Stimulated activated CD8-positive, alpha-beta memory T cell treated with anti-CD3 and anti-CD28 coated beads, Interleukin-7, amount 100 ng/mL, for 4 hours (primary cell): ENCODE results near the gene DYSF.

Experiments used
- DNase-seq, 2 donors: peaks; one replicate each; pipeline ENCODE4 v3.0.0-alpha.2; 2020; ENCODE audit warnings: low read depth in 2 of 2

The DYSF gene

DNA sequence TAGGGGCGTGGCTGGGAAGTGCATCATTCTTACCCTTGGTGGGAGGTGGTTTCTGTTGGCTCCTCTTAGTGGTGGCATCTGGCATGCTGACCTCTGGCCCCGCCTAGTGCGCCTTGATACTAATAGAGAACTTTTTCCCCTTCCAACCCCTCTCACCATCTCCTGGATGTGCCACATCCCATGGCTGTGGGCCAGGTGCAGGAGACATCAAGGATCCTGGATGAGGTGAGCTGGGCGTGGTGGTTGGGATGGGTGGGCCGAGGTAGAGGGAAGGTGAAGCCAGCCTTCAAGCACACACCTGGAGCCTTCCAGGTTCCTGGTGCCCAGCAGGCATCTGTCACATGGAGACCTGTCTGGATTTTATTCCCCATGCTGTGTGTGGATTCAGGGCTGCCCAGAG lies 149.2 kb downstream of the DYSF start:
- no peak for DNase-seq

DNA sequence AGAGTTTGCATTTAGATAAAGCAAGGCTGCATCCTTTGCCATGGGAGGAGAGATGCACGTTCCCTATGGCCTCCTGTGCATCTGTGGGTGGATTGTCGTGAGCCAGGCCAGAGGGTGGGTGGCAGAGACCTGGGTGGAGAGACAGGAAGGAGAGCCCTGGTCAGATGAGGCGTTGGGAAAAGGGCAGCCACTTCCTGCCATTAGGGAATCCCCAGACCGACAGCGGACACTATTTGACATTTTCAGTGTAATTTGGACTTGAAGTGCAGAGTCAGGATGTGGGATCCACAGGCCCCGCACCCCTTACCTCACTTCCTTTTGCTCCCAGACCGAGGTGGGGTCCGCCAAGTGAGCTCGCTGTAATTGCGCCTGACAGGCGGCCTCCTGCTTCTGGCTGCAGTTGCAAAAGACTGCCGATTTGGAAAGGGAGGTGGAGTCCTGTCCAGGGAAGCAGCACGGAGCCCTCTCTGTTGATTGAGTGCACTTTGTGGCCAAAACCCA lies 150.0 kb downstream of the DYSF start:
- DNase-seq, result no peak

DNA sequence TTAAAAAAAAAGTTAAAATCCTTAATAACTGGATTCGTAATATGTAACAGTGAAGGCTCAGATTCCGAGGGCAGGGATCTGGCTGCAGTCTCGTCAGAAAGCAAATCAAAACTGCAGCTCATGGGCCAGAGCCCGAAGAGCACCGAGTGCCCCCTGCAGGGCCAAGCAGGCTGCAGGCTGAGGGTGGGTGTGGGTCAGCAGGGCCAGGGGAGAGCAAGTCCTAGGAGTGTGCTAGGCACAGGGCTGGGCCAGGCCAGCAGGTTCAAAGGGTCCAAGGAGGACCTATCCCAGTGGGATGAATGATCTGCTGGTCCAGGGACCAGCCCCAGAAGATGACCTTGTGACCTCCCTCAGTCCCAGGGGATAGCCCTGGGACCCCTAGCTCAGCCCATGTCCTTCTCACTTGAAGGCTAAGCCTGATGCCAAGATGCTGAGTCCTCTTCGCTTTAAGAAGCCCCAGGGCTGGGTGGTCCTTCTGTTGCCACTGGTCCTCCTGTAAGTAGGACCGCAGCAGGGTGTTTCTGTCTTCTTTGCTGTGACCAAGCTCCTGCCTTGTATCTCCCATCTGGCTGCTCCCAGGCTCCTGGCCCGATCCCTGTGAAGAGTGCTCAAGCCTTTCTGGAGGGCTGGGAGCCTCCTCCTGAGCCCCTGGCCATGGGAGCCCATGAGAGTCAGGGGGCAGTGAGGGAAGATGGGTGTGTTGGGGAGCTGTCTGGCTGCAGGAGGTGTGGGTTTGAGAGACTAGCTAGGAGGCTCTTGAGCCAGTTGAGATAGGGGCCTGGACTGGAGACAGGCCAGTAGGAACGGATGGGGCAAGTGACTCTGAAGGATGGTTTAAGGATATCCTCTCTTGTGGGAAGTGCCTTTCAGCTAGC lies 150.7 kb downstream of the DYSF start:
- no peak for DNase-seq

DNA sequence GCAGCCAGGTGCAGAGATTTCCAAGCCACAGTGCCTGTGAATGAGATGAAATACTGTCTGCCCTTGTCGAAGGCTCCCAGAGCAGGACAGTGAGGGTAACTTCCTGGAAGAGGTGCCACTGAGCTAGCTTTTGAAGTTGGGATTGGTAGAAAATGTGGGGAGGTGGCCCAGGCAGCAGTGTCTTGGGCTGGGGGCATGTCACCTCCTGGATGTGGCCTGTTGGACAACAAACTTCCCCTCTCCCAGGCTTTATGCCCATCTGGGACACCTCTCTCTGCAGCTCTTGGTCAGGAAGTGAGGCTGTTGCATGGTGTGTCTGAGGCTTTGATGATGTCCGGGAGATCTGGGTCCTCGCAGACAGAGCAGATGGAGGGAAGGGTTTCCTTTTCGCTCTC lies 151.4 kb downstream of the DYSF start:
- no peak for DNase-seq

DNA sequence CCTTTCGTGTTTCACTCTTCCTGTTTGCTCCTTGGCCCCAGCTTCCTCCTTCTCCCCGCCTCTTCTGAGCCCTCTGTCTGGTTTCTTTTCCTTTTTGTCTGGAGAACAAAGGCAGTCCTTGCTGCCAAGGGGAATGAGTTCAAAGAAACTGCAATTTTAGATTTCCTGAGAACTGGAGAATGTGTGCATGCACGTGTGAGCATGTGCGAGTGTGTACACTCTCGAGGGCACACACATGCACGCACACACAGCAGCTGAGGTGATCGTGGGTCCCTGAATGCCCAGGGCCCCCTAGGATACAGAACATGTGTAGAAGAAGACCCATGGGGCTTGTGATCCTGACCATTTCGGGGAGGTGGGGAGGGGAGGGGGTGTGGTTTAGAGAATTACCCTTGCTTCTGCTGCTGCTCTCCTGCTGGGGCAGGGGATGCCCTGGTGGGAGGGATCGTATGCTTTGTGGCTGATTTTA lies 151.8 kb downstream of the DYSF start:
- no peak for DNase-seq

DNA sequence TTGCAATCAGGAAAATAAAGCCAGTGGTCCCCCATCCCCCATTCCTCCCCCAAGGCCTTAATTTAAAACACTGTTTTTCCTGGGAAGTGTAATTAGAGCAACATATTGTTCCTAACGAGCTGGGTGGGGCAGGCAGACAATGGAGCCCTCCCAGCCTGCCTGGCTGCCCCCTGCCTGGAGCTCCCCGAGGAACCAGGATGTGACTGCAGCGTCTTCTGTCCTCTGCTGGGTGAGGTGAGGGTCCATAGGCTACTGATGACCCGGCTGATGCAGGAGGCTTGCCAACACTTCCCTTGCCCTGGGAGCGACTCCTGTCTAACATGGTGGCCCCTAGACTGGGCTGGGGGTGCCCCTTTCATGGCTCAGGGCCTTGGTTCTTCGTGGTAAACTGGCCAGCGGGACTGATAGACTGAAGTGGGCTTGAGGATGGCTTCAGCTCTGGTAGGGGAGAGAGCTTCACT lies 152.4 kb downstream of the DYSF start:
- DNase-seq, result no peak

DNA sequence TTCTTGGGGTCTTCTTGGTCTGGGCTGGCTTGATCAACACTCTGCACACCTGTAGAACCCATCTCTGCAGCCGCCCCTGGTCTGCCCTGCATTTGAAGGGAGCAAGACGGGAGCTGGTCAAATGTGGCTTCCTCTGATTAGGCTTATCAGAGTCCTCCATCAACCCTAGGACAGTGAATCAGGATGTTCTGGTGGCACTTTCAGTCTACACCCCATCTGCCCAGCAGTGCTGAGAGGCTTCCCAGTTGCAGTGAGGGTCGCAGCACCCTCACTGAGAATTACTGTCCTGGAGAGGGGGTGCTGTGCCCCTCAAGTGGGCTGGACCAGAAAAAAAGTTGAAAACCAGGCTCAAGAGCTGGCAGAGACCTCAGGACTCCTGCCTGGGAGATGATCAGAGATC lies 152.9 kb downstream of the DYSF start:
- DNase-seq, result no peak

DNA sequence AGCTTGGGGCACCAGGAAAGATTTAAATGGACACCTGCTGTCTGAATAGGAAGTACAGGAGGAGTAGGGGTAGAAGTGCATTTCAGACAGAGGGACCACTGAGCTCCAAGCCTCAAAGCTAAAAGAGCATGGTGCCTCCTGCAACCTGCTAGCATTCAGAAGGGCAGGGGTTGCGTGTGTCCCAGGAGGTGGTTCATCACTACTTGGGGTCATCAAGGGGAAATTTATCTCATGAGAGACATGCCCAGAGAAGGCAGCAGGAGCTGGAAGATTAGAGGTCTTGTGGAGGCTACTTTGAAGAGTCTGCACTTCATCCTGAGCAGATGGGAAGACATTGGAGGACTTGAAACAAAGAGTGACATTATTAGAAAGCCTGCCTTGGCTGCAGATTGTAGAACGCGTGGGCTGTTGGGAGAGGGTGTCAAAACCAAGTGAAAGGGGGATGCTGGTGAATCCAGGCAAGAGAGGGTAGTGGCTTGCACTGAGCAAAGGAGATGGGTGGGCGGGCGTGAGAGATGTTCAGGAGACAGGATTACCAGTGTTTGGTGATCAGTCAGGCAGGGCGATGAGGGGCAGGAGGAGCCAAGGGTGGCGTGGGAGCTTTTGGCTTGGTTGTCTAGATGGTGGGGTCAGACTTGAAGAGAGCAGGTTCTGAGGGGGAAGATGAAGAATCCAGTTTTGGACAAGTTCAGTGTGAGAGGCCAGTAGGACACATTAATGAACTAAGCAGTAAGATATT lies 154.0 kb downstream of the DYSF start:
- no peak for DNase-seq

DNA sequence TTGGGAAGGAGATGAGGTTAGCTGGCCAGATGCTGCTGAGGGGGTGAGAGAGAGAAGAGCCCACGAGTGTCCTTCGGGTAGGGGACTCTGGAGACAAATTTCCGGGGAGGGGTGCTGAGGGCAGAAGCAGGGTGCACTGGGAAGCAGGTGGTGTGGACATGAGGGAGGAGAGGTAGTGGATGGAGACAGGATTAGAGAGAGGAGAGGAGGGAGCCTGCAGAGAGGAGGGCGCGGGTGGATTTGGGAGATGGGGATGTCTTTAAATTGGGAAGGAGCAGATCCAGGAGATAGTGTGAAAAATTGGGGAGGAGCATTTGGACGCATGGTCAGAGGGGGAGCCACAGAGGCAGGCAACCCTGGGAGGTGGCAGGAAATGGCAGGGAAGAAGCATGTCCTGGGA lies 154.7 kb downstream of the DYSF start:
- no peak for DNase-seq

DNA sequence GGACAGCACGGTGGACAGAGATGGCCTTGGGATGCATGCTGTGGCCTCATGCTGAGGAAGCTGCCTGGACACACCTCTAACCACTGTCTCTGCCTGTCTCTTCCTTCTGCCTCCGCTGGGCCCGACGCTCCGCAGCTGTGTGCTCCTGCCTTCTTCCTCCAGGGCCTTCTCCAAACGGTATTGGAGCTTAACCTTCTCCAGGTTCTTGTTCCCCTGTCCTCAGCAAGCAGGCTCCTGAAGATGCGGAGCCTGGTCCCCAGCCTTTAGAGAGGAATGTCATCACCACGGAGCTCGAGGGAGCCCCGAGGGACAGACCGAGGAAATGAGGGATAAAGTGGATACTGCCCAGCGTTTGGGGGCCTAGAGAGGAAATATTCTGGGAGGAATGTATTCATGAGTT lies 155.1 kb downstream of the DYSF start:
- DNase-seq, result no peak

DNA sequence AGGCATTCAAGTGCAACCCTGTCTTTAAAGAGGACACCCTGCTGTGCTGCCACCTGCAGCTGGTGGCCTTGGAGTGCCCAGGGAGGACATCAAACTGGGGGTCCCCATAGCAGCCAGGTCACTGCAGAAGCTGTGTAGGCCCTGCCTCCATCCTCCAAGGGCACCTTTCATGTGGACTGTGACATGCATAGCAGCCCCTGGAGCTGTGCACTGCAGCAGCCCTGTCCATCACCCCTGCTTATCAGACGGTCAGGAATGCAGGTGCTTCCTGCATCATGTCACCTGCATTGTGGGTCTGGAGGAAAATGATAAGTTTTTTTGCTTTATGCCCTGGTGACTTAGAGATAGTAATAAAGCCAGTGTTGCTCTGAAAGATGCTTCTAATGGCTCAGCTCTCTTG lies 155.7 kb downstream of the DYSF start:
- no peak for DNase-seq

DNA sequence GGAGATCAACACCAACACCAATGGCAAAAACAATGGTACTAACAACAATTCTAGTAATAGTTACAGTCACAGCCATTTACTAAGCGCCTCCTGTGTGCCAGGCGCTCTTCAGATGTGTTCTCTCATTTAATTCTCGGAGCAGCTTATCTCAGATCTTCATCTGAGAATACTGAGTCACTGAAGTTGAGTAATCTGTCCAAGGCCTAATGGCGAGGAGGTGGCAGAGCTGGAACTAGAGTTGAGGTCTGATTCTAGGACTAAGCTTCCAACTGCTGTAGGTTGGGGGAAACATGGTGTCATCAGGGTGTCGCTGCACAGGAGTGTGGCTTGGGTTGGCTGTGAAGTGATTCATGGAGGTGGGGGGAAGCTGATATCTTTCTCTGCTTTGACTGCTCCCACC lies 156.1 kb downstream of the DYSF start:
- DNase-seq, result no peak

DNA sequence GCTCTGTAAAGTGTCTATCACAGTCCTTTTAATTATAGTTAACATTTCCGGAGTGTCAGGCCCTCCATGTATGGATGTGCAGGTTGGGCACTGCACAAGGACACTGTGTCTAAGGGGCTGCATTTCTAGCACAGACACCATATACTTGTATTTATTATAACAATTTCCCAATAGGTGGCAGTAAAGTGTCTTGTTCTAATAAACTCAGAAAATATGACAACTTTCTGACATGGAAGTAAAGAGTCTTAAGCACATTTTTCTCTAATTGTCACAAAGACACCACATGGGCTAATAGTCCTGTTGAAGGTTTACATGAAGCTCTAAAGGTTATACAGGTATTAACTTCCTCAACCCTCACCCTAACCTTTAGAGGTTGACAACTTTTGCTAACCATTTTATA lies 156.6 kb downstream of the DYSF start:
- no peak for DNase-seq

DNA sequence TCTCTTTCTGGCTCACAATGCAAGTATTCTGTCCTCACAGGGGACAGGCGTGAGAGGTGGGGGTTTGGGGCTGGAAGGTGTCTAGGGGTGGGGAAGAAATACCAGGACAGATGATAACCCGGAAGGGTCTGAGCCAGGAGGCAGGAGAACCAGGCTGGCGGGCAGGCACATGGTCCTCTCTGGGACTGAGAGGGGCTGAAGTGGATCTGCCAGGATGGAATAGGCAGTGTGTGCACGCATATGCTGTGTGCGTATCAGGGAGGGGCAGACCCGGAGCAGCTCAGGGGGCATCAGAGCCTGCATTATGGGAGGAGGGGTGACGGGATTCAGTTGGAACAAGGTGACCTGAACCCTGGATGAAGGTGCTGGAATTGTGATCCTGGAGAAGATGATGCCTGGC lies 157.3 kb downstream of the DYSF start:
- no peak for DNase-seq

DNA sequence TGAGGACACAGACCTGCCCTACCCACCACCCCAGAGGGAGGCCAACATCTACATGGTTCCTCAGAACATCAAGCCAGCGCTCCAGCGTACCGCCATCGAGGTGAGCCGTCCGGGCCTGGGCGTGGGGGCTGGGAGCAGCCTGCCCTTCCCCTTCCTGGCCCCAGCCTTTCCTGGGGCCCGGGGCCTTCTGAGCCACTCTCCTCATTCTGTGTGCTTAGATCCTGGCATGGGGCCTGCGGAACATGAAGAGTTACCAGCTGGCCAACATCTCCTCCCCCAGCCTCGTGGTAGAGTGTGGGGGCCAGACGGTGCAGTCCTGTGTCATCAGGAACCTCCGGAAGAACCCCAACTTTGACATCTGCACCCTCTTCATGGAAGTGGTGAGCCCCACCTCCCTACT lies 157.9 kb downstream of the DYSF start:
- no peak for DNase-seq

DNA sequence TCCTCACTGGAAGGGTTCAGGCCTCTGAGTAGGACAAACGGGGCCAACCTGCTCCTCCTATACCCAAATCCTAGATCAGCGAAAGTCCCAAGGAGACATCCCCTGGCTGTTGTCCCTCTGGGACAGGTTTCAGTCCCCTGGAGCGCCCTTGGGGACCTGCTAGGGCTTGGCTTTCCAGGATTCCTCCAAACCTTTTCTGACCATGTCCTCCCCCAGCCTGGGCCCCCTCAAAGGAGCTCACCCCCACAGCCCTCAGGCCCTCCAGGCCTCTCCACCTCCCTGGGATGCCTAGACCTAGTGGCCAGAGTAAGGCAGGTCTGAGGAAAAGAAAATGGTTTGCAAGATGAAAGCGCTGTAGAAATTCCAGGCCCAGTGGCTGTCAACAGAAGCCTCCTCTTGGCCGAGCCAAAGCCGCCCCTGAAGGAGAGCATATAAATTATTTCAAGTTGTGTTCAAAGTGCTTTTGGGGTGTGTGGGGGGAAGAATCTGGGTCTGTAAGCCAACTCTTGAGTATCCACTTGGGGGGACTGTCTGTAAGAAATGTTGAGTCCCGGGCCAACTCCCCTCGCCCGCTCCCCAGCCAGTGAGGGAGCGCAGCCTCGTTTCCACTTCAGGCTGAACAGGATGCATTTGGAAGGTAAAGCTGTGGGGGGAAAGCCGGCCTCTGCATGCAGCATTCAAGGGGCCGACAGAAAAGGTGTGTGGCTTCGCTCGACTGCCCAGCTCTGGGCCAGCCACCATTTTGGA lies 158.6 kb downstream of the DYSF start:
- DNase-seq, result no peak

DNA sequence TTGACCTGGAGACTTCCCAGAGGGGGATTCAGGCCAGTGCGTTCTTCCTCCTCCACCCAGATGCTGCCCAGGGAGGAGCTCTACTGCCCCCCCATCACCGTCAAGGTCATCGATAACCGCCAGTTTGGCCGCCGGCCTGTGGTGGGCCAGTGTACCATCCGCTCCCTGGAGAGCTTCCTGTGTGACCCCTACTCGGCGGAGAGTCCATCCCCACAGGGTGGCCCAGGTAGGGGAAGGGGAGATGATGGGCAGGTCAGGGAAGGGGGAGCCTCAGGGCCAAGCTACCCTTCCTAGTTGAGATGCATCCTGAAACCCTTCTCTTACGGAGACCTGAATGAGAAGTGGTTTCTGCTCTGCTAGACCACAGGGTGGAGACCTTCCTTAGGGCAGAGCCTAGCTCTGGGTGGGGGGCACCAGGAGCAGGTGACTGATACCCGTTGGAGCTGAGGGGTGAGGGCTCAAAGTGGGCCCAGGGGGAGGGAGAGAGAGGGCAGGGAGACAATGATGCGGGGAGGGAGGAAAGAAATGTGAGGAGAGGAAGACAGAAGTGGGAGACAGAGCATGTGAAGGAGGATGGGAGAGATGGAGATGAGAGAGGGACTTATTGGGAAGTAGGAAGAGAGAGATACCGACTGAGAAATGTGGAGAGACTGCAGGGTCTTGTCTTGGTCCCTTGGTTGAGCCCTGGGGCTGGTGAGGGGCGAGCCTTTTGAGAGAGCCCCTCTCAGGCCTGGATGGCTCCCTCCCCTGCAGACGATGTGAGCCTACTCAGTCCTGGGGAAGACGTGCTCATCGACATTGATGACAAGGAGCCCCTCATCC lies 159.4 kb downstream of the DYSF start:
- no peak for DNase-seq

DNA sequence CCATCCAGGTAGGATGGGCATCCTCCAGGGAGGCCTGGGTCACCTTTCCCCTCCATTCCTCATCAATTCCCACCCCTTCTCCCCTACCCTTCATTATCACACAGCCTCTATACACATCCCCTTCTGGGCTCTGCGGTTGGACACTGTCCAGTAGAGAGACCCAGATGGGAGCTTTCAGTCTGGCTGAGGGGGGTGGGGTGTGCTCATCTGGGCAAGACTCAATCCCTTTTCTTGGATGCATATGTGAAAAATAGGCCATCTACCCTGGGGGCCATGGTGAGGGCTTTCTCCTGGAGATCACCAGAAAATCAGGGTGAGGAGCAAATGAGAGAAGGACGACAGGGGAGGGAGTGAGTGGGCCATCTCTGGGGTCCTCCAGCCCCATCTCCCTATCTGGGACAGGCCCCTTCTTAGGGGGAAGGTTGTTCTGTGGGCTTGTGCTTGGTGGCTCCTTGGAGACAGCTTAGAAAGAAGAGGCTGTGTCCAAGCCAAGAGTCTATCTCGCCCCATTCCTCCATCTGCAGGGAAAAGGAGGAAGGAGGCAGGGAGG lies 160.1 kb downstream of the DYSF start:
- DNase-seq, result no peak

DNA sequence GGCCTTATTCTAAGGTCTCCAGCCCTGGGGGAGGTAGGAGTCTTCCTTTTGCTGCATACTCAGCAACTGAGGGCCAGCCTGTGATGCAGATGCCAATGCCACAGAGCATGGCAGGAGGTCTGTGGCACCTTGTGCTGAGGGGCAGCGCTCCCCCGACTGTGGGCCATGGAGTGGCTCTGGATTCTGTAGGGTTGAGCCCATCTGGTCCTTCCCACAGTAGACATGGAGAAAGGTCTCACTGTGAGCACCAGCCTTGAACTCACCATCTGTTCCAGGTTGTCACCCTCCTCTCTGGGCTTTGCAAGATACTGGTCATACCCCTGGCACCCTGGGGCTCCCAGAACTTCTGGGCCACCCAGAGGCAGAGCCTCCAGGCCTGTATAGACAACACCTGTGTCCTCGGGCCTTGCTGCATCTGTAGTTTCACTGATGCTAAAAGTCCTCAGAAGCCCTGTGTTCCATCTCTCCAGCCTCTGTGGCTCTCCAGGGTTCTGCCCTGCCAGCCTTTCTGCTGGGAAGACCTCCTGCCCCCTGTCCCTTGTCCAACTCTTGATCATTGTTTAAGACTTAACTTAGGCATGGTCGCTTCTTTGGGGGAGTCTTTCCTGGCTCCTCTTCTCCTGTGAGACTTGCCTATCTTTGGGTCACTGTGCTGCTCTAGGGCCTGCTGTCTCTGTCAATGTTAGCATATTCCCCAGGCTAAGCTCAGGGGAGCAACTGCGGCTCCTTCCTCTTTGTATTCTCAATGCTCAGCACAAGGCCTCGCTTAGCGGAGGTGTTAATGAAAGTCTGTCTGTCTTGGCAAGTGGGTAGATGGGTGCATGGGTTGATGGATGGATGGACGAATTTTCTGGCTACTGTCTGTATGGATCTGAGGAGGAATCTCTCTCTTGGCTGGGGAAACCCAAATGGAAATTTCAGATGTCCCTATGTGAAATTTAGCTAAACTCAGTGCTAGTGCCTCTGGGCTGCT lies 160.9 kb downstream of the DYSF start:
- no peak for DNase-seq
